Heart right ventricle (tissue), 16 donors: Measurements from ENCODE around the gene FTH1. TPM values are rescaled to one million over a fixed set of nuclear protein-coding genes. Genes with fewer than 3 reads are reported as not detected.
A peak's percentile ranks its signal among the peaks of the same experiment; 100 is the strongest.

Source experiments
- ATAC-seq, 8 donors: fragments of 200-7000 bp; cut with Tn5 transposase; one replicate each; pipeline ENCODE4 v1.9.1; 2020; ENCODE audit warnings: mild to moderate bottlenecking in 8 of 8, moderate library complexity in 8 of 8, moderate number of reproducible peaks in 1 of 8
- DNase-seq, 2 donors: peaks; one replicate each; pipeline ENCODE4 v3.0.0-alpha.2; 2020
- H3K27ac ChIP-seq, 10 donors: fragments of 200-600 bp; sonication (generic) in 2 of 10; one replicate each; pipeline versions ENCODE4 v1.5.0 to v1.8.0; 2020 to 2022; ENCODE audit warnings: mild to moderate bottlenecking in 3 of 10
- H3K27me3 ChIP-seq, 7 donors: fragments of 200-600 bp; one replicate each; pipeline ENCODE4 v1.8.0; 2021 to 2022; ENCODE audit warnings: mild to moderate bottlenecking in 2 of 7
- H3K36me3 ChIP-seq, 9 donors: fragments of 200-600 bp; sonication (generic) in 1 of 9; one replicate each; pipeline versions ENCODE4 v1.5.0 to v1.8.0; 2020 to 2022; ENCODE audit warnings: mild to moderate bottlenecking in 2 of 9
- H3K4me1 ChIP-seq, 9 donors: fragments of 200-600 bp; sonication (generic) in 1 of 9; one replicate each; pipeline versions ENCODE4 v1.5.0 to v1.8.0; 2020 to 2022; ENCODE audit warnings: mild to moderate bottlenecking in 4 of 9
- H3K4me3 ChIP-seq, 10 donors: fragments of 200-600 bp; sonication (generic) in 2 of 10; one replicate each; pipeline versions ENCODE4 v1.5.0 to v1.8.0; 2020 to 2022; ENCODE audit warnings: mild to moderate bottlenecking in 7 of 10, moderate library complexity in 2 of 10
- H3K9me3 ChIP-seq, 11 donors: fragments of 200-600 bp in 10 of 11; sonication (generic) in 2 of 11; one replicate each; pipeline versions ENCODE4 v1.5.0 to v1.8.0; 2013 to 2022; ENCODE audit warnings: mild to moderate bottlenecking in 2 of 11, control low read depth in 1 of 11, moderate library complexity in 1 of 11
- CTCF ChIP-seq, 9 donors: fragments of 200-600 bp; sonication (generic) in 2 of 9; IDR thresholded peaks; one replicate each; pipeline versions ENCODE4 v1.5.0 to v1.8.0; 2021 to 2022; ENCODE audit warnings: antibody characterized with exemption in 9 of 9, mild to moderate bottlenecking in 5 of 9, moderate library complexity in 1 of 9
- WGBS, 2 donors: extraction: QIAGEN DNeasy Blood & Tissue Kit; methylation state at CpG; one replicate each; pipeline ENCODE4 v1.1.7; 2013; ENCODE audit warnings: inconsistent platforms in 1 of 2; 5-methylcytosine and 5-hydroxymethylcytosine counted together
- intact Hi-C, 10 donors: fragments of 100-400 bp; cut with DNase I; formaldehyde crosslinking; loops; one replicate each; pipeline versions ENCODE4 v1.11.1 to v1.14.2; 2022
- polyA plus RNA-seq, 2 donors: library from polyadenylated mRNA; stranded (reverse); fragments of 200-250 nt; gene quantifications; one replicate each; pipeline ENCODE4 v1.2.3, GENCODE V29; 2013
- total RNA-seq, 10 donors: library from RNA; stranded (reverse); fragmentation: NEBNext Ultra II Directional in 3 of 10; extraction: Animal tissue kit (Norgen Biotek cat#: 25700) in 3 of 10; gene quantifications; one replicate each; pipeline versions ENCODE4 v1.2.1 to v1.2.4, GENCODE V29; 2021 to 2023
- donor health status: Arrhythmogenic right ventricular cardiomyopathy.
- donor health status: ischemic (EF 13 %, LVEDD 7.1; RV severe dilation, severe dysfunction).
- donor health status: healthy with polysubstance abuse.
- donor health status: DM: no; HTN: yes; CAD: no.
- donor health status: DM: no; HTN: no; CAD: no.
- donor health status: ischemic (EF 25% LVEDD 6.9; RV normal size, moderate dysfunction).
- donor health status: ischemic (EF 25% LVEDD 5.7; RV mildly dilated, moderate dysfunction).
- donor health status: healthy.
- donor health status: DM: yes; HTN: yes; CAD: no.
- donor health status: Ischemic cardiomyopathy.
- donor health status: ischemic (EF 35%, LVEDD 5.7; RV mildly dilated, moderate dysfunction).
- donor health status: nonischemic (EF 11% LVEDD 7.7; RV severe dilation, severe dysfunction).
- donor health status: DM: yes; HTN: yes; CAD: no.
- donor health status: PGD.
- donor health status: ischemic (EF 29% LVEDD 5.4; RV normal size, mild dysfunction).
- donor health status: nonischemic (EF 23%, LVEDD 6.1; RV moderate dilation, normal function).

FTH1 gene
- total and polyA plus RNA-seq, 12 donors: 1,346 to 5,199 (median 2,962) TPM

- TF ChIP-seq CTCF (IDR thresholded peaks at IDR 0.05): no peak
- ATAC-seq: no peak
- DNase-seq: no peak
- Histone ChIP-seq H3K9me3 (no peaks in the 10 kb centered on the region), H3K4me3 (no peak overlapping the region), H3K4me1 (peaks cover 12 to 34% (median 28%) of the 10 kb centered on the region in 9 donors), H3K27me3 (peaks cover 0 to 3% (median 0%) of the 10 kb centered on the region in 7 donors), H3K36me3 (no peaks in the 10 kb centered on the region), H3K27ac (no peak overlapping the region)
- intact Hi-C loops: no loop called here
- WGBS, 2 donors: 96% methylated on average over 3 of the region's 3 CpGs
Measured at GRCh38 chr11:61926235-61926634, 41.2 kb downstream of the FTH1 start.

GRCh38 chr11:61925736-61926135 lies 41.7 kb downstream of the FTH1 start:
- DNase-seq (no peak), ATAC-seq (no peak)
- Histone ChIP-seq H3K36me3 (no peaks in the 10 kb centered on the region), H3K9me3 (no peaks in the 10 kb centered on the region), H3K4me3 (no peak overlapping the region), H3K27ac (no peak overlapping the region), H3K4me1 (peaks cover 12 to 36% (median 28%) of the 10 kb centered on the region in 9 donors), H3K27me3 (no peaks in the 10 kb centered on the region)
- WGBS, 2 donors: 92% methylated on average over 2 of the region's 2 CpGs
- intact Hi-C loops: no loop called here
- TF ChIP-seq CTCF (IDR thresholded peaks at IDR 0.05): no peak

- TF ChIP-seq CTCF (IDR thresholded peaks at IDR 0.05): no peak
- Histone ChIP-seq H3K4me1 (peaks cover 12 to 49% (median 37%) of the 10 kb centered on the region in 9 donors), H3K27ac (peak overlapping the region; percentile 78 to 89 (median 86)), H3K9me3 (no peaks in the 10 kb centered on the region), H3K27me3 (no peaks in the 10 kb centered on the region), H3K36me3 (no peaks in the 10 kb centered on the region), H3K4me3 (no peak overlapping the region)
- intact Hi-C loops: no loop called here
- WGBS, 2 donors: 58 to 63% methylated on average over 6 of the region's 6 CpGs
- DNase-seq (no peak), ATAC-seq (peak in 5 of 8 donors; percentile 4 to 20 (median 6))
Measured at GRCh38 chr11:61924064-61924455, 43.4 kb downstream of the FTH1 start.

GRCh38 chr11:61923166-61924063 lies 44.0 kb downstream of the FTH1 start:
- Histone ChIP-seq H3K4me1 (peaks cover 13 to 56% (median 42%) of the 10 kb centered on the region in 9 donors), H3K4me3 (peak overlapping the region in 1 of 10 donors; percentile 2), H3K27ac (peak overlapping the region; percentile 78 to 89 (median 86)), H3K27me3 (peaks cover 0 to 1% (median 0%) of the 10 kb centered on the region in 7 donors), H3K9me3 (no peaks in the 10 kb centered on the region), H3K36me3 (no peaks in the 10 kb centered on the region)
- DNase-seq: peak; percentile 70 to 84
- no peak for TF ChIP-seq CTCF (IDR thresholded peaks at IDR 0.05)
- intact Hi-C loops: no loop called here
- 33 to 43% methylated on average over 18 of the region's 18 CpGs for WGBS, 2 donors
- ATAC-seq: peak; percentile 65 to 91 (median 80)
